Activated CD8-positive, alpha-beta memory T cell treated with anti-CD3 and anti-CD28 coated beads, Interleukin-2, amount 50 U/mL, for 24 hours (primary cell): ENCODE measurements around the gene MAT1A.

Source experiments
- DNase-seq: peaks from one replicate; pipeline ENCODE4 v3.0.0-alpha.2; 2020; ENCODE audit errors: extremely low read depth

Gene MAT1A

DNA sequence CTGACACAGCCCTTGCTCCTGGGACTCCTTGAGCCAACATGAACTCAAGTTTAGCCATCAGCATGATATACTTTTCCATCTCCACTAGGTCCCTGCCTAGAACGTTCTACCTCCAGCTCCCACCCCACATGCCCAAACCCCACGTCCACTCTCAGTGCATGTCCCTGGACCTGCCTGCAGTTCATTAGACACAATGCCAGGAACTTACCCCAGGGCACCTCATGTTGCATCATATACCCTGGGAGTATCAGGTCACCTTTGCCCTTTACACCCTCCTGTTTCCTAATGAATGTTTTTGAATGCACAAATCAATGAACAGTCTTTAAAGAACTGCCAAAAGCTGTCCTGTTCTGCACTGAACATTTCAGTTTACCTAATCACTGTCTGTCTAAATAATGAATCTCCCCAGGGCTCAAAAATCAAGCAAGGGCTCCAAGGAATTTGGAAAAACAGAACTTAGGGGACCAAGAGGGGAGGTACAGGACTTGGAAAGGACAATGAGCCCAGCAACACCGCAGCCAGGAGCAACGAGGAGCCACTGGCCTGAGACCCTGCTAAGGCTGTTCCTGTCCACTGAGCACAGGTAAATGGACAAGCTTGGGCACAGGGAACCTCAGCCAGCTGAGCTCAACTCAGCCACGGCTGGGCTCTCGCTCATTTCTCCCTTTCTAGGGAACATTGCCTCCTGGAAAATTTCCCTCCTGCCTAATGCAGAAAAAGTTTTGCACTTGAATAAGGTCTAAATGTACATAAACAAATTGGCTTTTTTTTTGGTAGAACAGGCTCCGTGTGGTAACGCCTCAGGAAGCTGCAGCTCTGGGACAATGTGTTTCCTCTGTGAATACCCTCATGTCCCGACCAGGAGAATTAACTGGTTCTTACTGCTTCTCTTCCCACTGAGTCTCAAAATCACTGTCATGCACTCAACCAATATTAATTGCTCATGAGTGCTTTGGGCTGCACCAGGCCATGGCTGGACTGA is 7.4 kb downstream of the MAT1A start:
- no peak for DNase-seq

GRCh38 chr10:80281292-80281691 is 8.2 kb downstream of the MAT1A start:
- no peak for DNase-seq

DNA sequence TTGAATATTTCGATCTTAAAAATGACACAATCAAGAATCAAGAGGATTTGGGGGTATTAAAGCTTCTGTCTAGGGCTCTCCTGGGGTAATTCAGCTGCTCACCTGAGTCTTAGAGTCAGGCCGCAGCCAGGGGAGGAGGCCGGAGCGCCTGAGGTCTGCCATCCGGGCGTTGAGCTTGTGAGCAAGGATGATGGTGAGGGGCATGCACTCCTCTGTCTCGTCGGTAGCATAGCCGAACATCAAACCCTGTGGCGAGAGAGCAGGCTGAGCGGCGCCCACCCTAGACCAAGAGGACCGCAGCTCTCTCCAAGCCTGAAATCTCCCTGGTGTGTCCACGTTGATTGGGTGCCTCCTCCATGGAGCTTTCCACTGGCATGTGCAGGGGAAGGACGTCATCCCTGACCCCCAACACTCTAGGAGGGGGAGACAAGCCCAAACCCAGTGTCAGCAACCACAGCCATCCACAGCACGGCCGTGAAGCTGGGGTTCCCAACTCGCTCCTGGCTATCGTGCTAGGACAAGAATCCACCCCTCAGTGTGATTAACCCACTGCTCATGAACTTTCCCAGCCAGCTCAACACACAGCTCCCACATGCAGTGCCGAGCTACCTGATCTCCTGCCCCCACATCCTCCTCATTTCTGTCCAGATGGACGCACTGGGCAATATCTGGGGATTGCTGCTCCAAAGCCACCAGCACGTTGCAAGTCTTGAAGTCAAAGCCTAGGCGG is 9.2 kb downstream of the MAT1A start:
- DNase-seq = no peak

DNA sequence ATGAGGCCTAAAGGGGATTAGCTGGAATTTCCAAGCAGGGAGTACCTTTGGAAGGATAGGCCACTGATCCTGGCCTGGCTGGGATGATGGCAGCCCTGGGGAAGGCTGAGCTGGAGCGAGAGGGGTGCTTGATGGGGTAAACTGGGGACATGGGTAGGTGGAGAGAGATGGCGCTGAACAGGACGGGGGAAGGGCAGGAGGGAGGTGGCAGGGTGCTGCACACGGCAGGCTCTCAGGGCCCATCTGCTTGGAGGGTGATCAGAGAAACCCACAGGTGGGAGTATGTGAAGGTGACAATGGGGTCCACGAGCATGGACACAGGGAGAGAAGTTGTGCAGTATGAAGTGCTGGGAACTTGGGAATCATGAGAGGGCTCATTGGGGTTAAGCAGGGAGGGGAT is 10.3 kb downstream of the MAT1A start:
- no peak for DNase-seq

GRCh38 chr10:80278480-80278879 is 11.0 kb downstream of the MAT1A start:
- no peak for DNase-seq

GRCh38 chr10:80277567-80278250 is 11.7 kb downstream of the MAT1A start:
- no peak for DNase-seq

- no peak for DNase-seq
These were observed 12.4 kb downstream of the MAT1A start for GRCh38 chr10:80277016-80277415.

DNA sequence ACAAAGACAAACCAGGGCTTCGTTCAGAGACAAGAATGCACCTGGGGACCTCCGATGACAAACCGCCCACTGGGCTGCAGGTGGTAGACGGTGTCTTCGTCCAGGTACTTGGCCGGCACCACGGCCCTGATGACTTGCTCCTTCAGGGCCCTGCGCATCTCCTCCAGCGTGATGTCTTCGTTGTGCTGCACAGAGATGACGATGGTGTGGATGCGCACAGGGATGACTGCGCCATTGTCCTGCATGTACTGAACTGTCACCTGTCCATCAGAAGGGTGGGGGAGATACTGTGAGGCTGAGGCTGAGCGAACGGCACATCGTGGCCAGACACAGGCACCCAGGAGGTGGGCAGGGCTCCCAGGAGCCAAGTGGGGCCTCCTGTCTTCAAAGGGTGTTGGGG is 13.1 kb downstream of the MAT1A start:
- DNase-seq = no peak

DNA sequence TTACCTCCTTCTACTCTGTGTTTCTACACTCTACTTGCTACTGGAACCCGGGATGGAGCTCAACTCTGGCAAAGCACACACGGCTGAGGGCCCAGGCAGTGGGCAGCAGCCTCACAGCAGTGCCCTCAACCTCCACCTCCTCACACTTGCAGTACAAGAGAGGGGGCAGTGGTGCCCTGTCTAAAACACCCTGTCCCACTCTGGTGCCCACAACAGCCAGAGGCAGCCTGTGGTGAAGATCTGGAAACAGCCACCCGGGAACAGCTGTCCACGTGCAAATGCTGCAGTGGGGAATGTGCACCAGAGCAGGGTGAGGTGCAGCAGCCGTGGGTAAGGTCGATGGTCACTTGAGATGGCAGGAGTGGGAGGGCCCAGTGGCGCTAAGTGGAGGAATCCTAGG is 13.7 kb downstream of the MAT1A start:
- no peak for DNase-seq

DNA sequence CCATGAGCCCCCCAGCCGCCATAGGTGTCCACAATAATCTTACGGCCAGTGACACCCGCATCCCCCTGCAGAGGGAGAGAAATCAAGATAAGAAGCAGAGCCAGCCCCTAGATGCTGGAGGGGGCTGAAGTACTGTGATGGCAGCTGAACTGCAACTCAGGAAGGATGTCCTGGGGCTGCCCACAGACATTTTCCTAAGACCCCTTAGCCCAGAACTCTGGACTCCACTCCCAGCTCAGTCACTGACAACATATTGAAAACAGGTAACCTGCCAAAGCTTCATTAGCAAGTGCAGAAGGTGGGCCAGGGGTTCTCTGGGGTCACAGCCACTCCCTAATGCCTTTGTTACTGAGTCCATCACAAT is 14.3 kb downstream of the MAT1A start:
- no peak for DNase-seq

- no peak for DNase-seq
These were observed 14.9 kb downstream of the MAT1A start for GRCh38 chr10:80274396-80275134.

GRCh38 chr10:80273523-80274170 is 15.8 kb downstream of the MAT1A start:
- no peak for DNase-seq

- DNase-seq = no peak
These were observed 16.5 kb downstream of the MAT1A start for GRCh38 chr10:80272793-80273522.

GRCh38 chr10:80271416-80271815 is 18.0 kb downstream of the MAT1A start:
- DNase-seq = no peak

- no peak for DNase-seq
These were observed 18.6 kb downstream of the MAT1A start for GRCh38 chr10:80270887-80271286.

- DNase-seq = no peak
These were observed 20.4 kb downstream of the MAT1A start for GRCh38 chr10:80268938-80269588.

GRCh38 chr10:80268266-80268665 is 21.2 kb downstream of the MAT1A start:
- DNase-seq = no peak

DNA sequence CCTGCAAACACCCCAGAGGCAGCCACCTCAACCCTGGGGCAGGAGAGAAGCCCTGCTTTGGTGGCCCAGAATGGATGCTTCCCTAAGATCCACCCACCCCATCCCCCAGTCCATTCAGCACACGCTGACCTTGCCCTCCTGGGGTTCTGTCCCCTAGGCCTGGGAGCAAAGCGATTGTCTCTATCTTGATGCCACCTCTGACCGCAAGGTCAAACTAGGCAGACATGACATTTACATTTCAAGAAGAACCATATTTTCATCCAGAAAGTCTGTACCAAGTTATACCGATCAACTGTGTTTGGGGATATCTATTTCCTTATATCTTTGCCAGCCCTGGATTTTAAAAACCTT is 23.0 kb downstream of the MAT1A start:
- no peak for DNase-seq

DNA sequence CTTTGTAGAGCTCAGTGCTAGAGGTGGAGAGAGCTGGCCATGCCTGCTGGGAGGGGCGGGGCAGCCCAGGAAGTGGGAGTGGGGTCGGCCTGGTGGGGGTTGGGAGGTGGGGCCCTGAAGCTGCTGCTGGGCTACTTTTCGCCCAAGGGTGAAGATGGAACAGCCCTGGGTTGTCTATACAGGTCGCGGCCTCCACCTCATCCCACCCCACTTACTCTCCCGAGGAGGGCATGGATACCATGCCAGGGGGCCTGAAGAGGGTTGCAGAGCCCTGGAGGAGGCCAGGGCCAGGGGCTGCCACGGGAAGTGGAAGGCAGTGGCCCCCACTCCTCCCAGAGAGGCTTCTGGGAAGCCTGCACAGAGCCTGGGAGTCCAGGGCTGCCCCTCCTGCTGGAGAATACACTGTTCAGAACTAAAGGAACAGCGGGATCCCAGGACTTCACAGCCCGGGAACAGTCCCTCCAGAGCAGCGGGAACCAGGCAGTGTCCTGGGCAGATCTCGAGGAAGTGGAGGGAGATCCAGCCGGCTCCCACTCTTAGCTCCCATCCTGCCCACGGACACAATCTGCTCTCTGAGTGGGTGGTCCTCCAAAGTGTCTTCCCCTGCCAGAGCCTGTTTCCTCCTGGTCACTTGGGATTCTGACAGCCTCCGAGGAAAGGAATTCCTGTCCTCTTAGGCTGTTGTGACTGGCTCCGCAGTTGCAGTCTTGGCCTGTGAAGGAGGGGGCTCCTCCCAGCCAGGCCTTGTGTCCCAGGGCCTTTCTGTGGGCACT is 23.5 kb downstream of the MAT1A start:
- DNase-seq = no peak
